Measurements from ENCODE around the gene DOCK4. TPM values are rescaled to one million over a fixed set of nuclear protein-coding genes. Genes with fewer than 3 reads are reported as not detected.

The DOCK4 gene
- total RNA-seq, 1 experiment from 2014 or later, result 4.9 TPM

GRCh38 chr7:111803015-111803758 is 403.0 kb downstream of the DOCK4 start:
- H2BK120ac ChIP-seq (ENCODE audit: low read depth, low read length, poor library complexity, severe bottlenecking), result no peak overlapping the region
- no peak overlapping the region for H3K4me2 ChIP-seq (ENCODE audit: insufficient read depth, insufficient read length, low read length)
- no peak overlapping the region for H3K27ac ChIP-seq (ENCODE audit: insufficient read length, low read depth, low read length)
- no peaks in the 10 kb centered on the region for H3K79me1 ChIP-seq (ENCODE audit: insufficient read depth, low read depth, low read length, poor library complexity, severe bottlenecking)
- H4K91ac ChIP-seq (ENCODE audit: insufficient read length, low read depth, low read length), result no peak overlapping the region
- H2AK5ac ChIP-seq (ENCODE audit: insufficient read length, low read length), result no peak overlapping the region
- no peaks in the 10 kb centered on the region for H3K79me2 ChIP-seq (ENCODE audit: insufficient read depth, low read length)
- peaks cover 5% of the 10 kb centered on the region for H3K9me3 ChIP-seq (ENCODE audit: control insufficient read depth, low read depth, low read length)
- H2BK20ac ChIP-seq (ENCODE audit: low read depth, low read length, poor library complexity, severe bottlenecking), result no peak overlapping the region
- no peaks in the 10 kb centered on the region for H4K20me1 ChIP-seq (ENCODE audit: control insufficient read depth, insufficient read depth, insufficient read length)
- H3K4me3 Mint-ChIP-seq, result no peak overlapping the region; a peak in 1 of 5 replicates
- H2BK5ac ChIP-seq (ENCODE audit: insufficient read length, low read length), result no peak overlapping the region
- no peak overlapping the region for H2BK12ac ChIP-seq (ENCODE audit: insufficient read length, low read depth, low read length)
- H3K27me3 ChIP-seq (ENCODE audit: insufficient read depth, low read length), result no peaks in the 10 kb centered on the region
- peaks cover 27 to 37% of the 10 kb centered on the region in 2 experiments for H3K9me3 Mint-ChIP-seq
- WGBS (ENCODE audit: extremely low coverage, insufficient read length, low lambda C conversion rate), result no CpG with 5 or more reads among the region's 3 CpGs
- no peak overlapping the region for H3K56ac ChIP-seq (ENCODE audit: insufficient read length, low read depth, low read length)
- no peak overlapping the region for H3T11ph ChIP-seq (ENCODE audit: low read length)
- no peak overlapping the region for H4K5ac ChIP-seq (ENCODE audit: insufficient read length, low read depth, low read length)
- H3K18ac ChIP-seq (ENCODE audit: insufficient read length, low read depth, low read length), result no peak overlapping the region
- no peaks in the 10 kb centered on the region for H3K27me3 Mint-ChIP-seq (ENCODE audit: low read depth)
- H3K4ac ChIP-seq (ENCODE audit: low read depth, low read length), result no peak overlapping the region
- no peak overlapping the region for H3K14ac ChIP-seq (ENCODE audit: insufficient read depth, low read length)
- H3K36me3 Mint-ChIP-seq (ENCODE audit: insufficient read depth in 1 of 3, low read depth in 3 of 3), result peaks cover 23 to 45% (median 38%) of the 10 kb centered on the region in 3 experiments
- H3K27ac Mint-ChIP-seq, result no peak overlapping the region
- no peak overlapping the region for H3K9ac ChIP-seq (ENCODE audit: extremely low read depth, insufficient read length, low read length)
- no peak for DNase-seq
- no peak overlapping the region for H2BK15ac ChIP-seq (ENCODE audit: low read depth, low read length)
- H3K4me1 Mint-ChIP-seq, result peaks cover 0 to 5% of the 10 kb centered on the region in 2 experiments; a peak in 2 of 4 replicates
- H3K23me2 ChIP-seq (ENCODE audit: insufficient read length, low read depth, low read length, poor library complexity, severe bottlenecking), result no peaks in the 10 kb centered on the region
- no peaks in the 10 kb centered on the region for H3K4me1 ChIP-seq (ENCODE audit: insufficient read depth, low read length)
- TF ChIP-seq, protein P1, sequence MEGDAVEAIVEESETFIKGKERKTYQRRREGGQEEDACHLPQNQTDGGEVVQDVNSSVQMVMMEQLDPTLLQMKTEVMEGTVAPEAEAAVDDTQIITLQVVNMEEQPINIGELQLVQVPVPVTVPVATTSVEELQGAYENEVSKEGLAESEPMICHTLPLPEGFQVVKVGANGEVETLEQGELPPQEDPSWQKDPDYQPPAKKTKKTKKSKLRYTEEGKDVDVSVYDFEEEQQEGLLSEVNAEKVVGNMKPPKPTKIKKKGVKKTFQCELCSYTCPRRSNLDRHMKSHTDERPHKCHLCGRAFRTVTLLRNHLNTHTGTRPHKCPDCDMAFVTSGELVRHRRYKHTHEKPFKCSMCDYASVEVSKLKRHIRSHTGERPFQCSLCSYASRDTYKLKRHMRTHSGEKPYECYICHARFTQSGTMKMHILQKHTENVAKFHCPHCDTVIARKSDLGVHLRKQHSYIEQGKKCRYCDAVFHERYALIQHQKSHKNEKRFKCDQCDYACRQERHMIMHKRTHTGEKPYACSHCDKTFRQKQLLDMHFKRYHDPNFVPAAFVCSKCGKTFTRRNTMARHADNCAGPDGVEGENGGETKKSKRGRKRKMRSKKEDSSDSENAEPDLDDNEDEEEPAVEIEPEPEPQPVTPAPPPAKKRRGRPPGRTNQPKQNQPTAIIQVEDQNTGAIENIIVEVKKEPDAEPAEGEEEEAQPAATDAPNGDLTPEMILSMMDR (conservative IDR thresholded peaks at IDR 0.05), result no peak
- no peak overlapping the region for H3K23ac ChIP-seq (ENCODE audit: insufficient read length, low read depth, low read length)
- no peak overlapping the region for H2AFZ ChIP-seq (ENCODE audit: low read length)
- H4K8ac ChIP-seq (replicated peaks; ENCODE audit: insufficient read length, low read depth, low read length), result no peak overlapping the region
